Panc1 (cell line): Measurements from ENCODE around the gene SCLY. TPM values are rescaled to one million over a fixed set of nuclear protein-coding genes. Genes with fewer than 3 reads are reported as not detected.

Experiments
- ATAC-seq: fragments of 200-7000 bp; cut with Tn5 transposase; 2 replicates; pipeline ENCODE4 v1.9.1; 2020; ENCODE audit warnings: mild to moderate bottlenecking, moderate library complexity
- BruUV-seq: library from RNA; stranded (reverse); fragments of 400-500 nt; replicated peaks from 2 replicates; lab custom pipeline; 2021; lab: Mats Ljungman, UMichigan
- CTCF ChIA-PET: fragments of 300-600 bp; sonication (Branson Sonifier 250); formaldehyde crosslinking; loops from one replicate; lab custom pipeline; 2022; ENCODE audit warnings: antibody characterized with exemption; lab: Charles Lee
- POLR2A ChIA-PET: fragments of 300-600 bp; sonication (Branson Sonifier 250); formaldehyde crosslinking; loops from one replicate; lab custom pipeline; 2022; ENCODE audit warnings: antibody characterized with exemption; lab: Charles Lee
- DNase-seq: peaks from one replicate; pipeline ENCODE4 v3.0.0-alpha.2; 2010; ENCODE audit warnings: low read depth, low spot score
- H3K27ac ChIP-seq: 2 replicates; pipeline ENCODE4 v1.5.1; 2011; ENCODE audit warnings: mild to moderate bottlenecking, low read length, inconsistent platforms
- H3K27me3 ChIP-seq: fragments of 200-500 bp; sonication (Bioruptor generic); 2 replicates; pipeline ENCODE4 v1.6.0; 2014; ENCODE audit warnings: low read length, inconsistent platforms; ENCODE audit not compliant: control insufficient read depth, insufficient read depth
- H3K36me3 ChIP-seq: fragments of 200-500 bp; sonication (Bioruptor generic); 2 replicates; pipeline ENCODE4 v1.5.1; 2014; ENCODE audit warnings: inconsistent platforms, mild to moderate bottlenecking, low read length, moderate library complexity; ENCODE audit not compliant: control insufficient read depth, insufficient read depth
- H3K4me1 ChIP-seq: 2 replicates; pipeline ENCODE4 v1.5.1; 2011; ENCODE audit warnings: inconsistent platforms, mild to moderate bottlenecking, low read length, moderate library complexity; ENCODE audit not compliant: control insufficient read depth, insufficient read depth
- H3K4me3 ChIP-seq, 2 experiments: 2 replicates each; pipeline ENCODE4 v1.5.1; 2011 to 2012; ENCODE audit warnings: low read depth in 2 of 2, low read length in 2 of 2, mild to moderate bottlenecking in 2 of 2, inconsistent platforms in 1 of 2, moderate library complexity in 1 of 2
- H3K9me3 ChIP-seq: fragments of 200-500 bp; sonication (Bioruptor generic); 2 replicates; pipeline ENCODE4 v1.5.1; 2014; ENCODE audit warnings: low read depth, mild to moderate bottlenecking, inconsistent platforms, low read length, moderate library complexity; ENCODE audit not compliant: control insufficient read depth, insufficient read depth
- POLR2AphosphoS5 ChIP-seq: IDR thresholded peaks from 2 replicates; pipeline ENCODE4 v1.6.1; 2012; ENCODE audit warnings: mild to moderate bottlenecking, low read depth, low read length, moderate library complexity
- SIN3A ChIP-seq: IDR thresholded peaks from 2 replicates; pipeline ENCODE4 v1.6.1; 2012; ENCODE audit warnings: low read depth, mild to moderate bottlenecking, low read length, moderate library complexity, borderline replicate concordance; ENCODE audit not compliant: insufficient read depth
- TCF7L2 ChIP-seq: IDR thresholded peaks from 2 replicates; pipeline ENCODE4 v1.6.1; 2011; ENCODE audit warnings: mild to moderate bottlenecking, low read depth, low read length, inconsistent platforms
- in situ Hi-C: cut with HindIII; loops from 2 replicates; pipeline ENCODE4 v1.10.0; 2016; ENCODE audit warnings: low sequenced_read_pairs, low pct_unique_long_range_greater_than_20kb
- intact Hi-C: fragments of 100-400 bp; cut with micrococcal nuclease; formaldehyde crosslinking; loops from one replicate; pipeline ENCODE4 v1.10.0; 2022; ENCODE audit not compliant: unreplicated experiment
- total RNA-seq: library from RNA; stranded (reverse); gene quantifications from one replicate; pipeline ENCODE4 v1.2.1, GENCODE V29; 2021; ENCODE audit not compliant: unreplicated experiment
- TF ChIP-seq, protein P1 (sequence below), 2 experiments: IDR thresholded peaks; 2 replicates each; pipeline ENCODE4 v1.6.1; 2011 to 2012; ENCODE audit warnings: low read depth in 2 of 2, control low read depth in 1 of 2, low read length in 1 of 2, mild to moderate bottlenecking in 1 of 2, moderate library complexity in 1 of 2; ENCODE audit not compliant: insufficient read depth in 1 of 2
- TF ChIP-seq, protein P2 (sequence below): fragments of 450-650 bp; IDR thresholded peaks from 2 replicates; pipeline ENCODE4 v1.5.1; 2017; ENCODE audit warnings: mild to moderate bottlenecking

SCLY gene
- total RNA-seq, 1 experiment from 2014 or later = 31.4 TPM

DNA sequence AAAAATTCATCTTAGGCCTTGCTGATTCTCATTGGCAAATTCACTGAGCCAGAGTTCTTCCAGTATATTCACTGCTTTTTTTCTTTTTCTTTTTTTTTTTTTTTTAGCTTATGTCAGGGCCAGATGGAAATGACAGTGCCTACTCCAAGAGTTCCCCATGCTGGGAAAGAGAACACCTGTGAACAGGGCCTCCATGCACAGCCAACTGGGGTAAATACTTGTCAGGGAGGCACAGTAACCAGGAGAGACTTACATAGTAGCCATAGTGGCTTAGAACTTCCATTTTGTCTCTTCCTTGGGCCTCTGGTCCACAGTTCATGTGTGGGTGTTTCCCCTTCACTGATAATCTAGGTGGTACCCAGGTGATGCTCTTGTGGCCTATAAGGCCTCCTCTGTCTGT, 15.2 kb upstream of the SCLY start:
- Histone ChIP-seq H3K27ac (no peak overlapping the region), H3K36me3 (0 out of 2 replicates have a peak, but pooled peaks cover 3% of the 10 kb centered on the region), H3K27me3 (no peaks in the 10 kb centered on the region), H3K9me3 (no peaks in the 10 kb centered on the region), H3K4me3 (no peak overlapping the region), H3K4me1 (no peaks in the 10 kb centered on the region)
- no peak for ATAC-seq
- in situ Hi-C loops = no loop called here
- ChIA-PET POLR2A (interaction anchor here (0.6 kb wide), 1 partner anchor 358 kb away, joined by 4 read pairs; no protein-coding TSS in a partner anchor), CTCF (no interaction called here)
- TF ChIP-seq POLR2AphosphoS5 = no peak
- no peak for TF ChIP-seq SIN3A
- TF ChIP-seq, protein P1, sequence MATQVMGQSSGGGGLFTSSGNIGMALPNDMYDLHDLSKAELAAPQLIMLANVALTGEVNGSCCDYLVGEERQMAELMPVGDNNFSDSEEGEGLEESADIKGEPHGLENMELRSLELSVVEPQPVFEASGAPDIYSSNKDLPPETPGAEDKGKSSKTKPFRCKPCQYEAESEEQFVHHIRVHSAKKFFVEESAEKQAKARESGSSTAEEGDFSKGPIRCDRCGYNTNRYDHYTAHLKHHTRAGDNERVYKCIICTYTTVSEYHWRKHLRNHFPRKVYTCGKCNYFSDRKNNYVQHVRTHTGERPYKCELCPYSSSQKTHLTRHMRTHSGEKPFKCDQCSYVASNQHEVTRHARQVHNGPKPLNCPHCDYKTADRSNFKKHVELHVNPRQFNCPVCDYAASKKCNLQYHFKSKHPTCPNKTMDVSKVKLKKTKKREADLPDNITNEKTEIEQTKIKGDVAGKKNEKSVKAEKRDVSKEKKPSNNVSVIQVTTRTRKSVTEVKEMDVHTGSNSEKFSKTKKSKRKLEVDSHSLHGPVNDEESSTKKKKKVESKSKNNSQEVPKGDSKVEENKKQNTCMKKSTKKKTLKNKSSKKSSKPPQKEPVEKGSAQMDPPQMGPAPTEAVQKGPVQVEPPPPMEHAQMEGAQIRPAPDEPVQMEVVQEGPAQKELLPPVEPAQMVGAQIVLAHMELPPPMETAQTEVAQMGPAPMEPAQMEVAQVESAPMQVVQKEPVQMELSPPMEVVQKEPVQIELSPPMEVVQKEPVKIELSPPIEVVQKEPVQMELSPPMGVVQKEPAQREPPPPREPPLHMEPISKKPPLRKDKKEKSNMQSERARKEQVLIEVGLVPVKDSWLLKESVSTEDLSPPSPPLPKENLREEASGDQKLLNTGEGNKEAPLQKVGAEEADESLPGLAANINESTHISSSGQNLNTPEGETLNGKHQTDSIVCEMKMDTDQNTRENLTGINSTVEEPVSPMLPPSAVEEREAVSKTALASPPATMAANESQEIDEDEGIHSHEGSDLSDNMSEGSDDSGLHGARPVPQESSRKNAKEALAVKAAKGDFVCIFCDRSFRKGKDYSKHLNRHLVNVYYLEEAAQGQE (IDR thresholded peaks at IDR 0.05; ENCODE audit: insufficient read depth in 1 of 2, low read depth in 2 of 2, low read length in 1 of 2) = no peak
- TF ChIP-seq TCF7L2 = no peak
- TF ChIP-seq, protein P2, sequence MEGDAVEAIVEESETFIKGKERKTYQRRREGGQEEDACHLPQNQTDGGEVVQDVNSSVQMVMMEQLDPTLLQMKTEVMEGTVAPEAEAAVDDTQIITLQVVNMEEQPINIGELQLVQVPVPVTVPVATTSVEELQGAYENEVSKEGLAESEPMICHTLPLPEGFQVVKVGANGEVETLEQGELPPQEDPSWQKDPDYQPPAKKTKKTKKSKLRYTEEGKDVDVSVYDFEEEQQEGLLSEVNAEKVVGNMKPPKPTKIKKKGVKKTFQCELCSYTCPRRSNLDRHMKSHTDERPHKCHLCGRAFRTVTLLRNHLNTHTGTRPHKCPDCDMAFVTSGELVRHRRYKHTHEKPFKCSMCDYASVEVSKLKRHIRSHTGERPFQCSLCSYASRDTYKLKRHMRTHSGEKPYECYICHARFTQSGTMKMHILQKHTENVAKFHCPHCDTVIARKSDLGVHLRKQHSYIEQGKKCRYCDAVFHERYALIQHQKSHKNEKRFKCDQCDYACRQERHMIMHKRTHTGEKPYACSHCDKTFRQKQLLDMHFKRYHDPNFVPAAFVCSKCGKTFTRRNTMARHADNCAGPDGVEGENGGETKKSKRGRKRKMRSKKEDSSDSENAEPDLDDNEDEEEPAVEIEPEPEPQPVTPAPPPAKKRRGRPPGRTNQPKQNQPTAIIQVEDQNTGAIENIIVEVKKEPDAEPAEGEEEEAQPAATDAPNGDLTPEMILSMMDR = no peak
- no peak for DNase-seq
- intact Hi-C loops = no loop called here
- BruUV-seq = no TSS peak

DNA sequence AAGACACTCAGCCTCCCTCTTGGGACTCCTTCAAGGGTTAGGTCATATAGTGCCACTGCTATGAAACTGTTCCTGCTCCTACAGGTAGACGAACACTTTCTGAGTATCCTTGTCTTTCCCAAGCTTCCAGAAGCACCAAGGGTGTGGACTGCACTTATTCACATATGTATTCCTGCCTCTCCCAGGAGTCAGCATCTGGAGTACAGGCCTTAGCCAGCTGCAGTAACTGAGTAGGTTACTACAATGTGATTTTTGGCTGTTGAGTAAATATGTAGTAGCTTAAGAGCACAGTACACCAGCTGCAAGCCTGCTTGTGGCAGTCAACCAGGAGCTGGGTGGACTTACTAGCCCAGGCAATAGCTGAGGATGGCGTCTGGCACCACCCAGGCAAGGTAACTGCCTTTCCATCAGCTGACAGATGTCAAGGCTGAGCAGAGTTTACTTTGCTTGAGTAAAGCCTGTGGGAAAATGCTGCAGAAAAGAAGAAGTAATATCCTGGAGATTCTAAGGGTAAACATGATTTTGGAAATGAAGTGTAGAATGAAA, 14.0 kb upstream of the SCLY start:
- H3K36me3 ChIP-seq = no peaks in the 10 kb centered on the region
- ChIA-PET POLR2A (no interaction called here), CTCF (no interaction called here)
- H3K27me3 ChIP-seq = no peaks in the 10 kb centered on the region
- H3K27ac ChIP-seq = no peak overlapping the region
- no TSS peak for BruUV-seq
- ATAC-seq (no peak), DNase-seq (no peak)
- intact Hi-C loops (no loop called here), in situ Hi-C loops (no loop called here)
- H3K9me3 ChIP-seq = no peaks in the 10 kb centered on the region
- no peaks in the 10 kb centered on the region for H3K4me1 ChIP-seq
- no peak for TF ChIP-seq POLR2AphosphoS5
- TF ChIP-seq, protein P2 = no peak
- no peak for TF ChIP-seq TCF7L2
- TF ChIP-seq, protein P1 (IDR thresholded peaks at IDR 0.05; ENCODE audit: insufficient read depth in 1 of 2, low read depth in 2 of 2, low read length in 1 of 2) = no peak
- TF ChIP-seq SIN3A = no peak
- H3K4me3 ChIP-seq = no peak overlapping the region
